Peyer's patch (tissue), 4 donors: ENCODE data around the gene CASP14. TPM values are rescaled to one million over a fixed set of nuclear protein-coding genes. Genes with fewer than 3 reads are reported as not detected.

Experiments used
- DNase-seq, 3 donors: peaks; one replicate each; pipeline ENCODE4 v3.0.0-alpha.2; 2017 to 2019
- H3K27ac ChIP-seq, 4 donors: fragments of 200-600 bp; sonication (generic); one replicate each; pipeline ENCODE4 v1.5.1; 2016 to 2019
- H3K27me3 ChIP-seq, 2 donors: fragments of 200-600 bp; sonication (generic); one replicate each; pipeline ENCODE4 v1.5.1; 2019
- H3K36me3 ChIP-seq, 3 donors: fragments of 200-600 bp; sonication (generic); one replicate each; pipeline ENCODE4 v1.5.1; 2016 to 2019
- H3K4me1 ChIP-seq, 4 donors: fragments of 200-600 bp; sonication (generic); one replicate each; pipeline ENCODE4 v1.5.1; 2016 to 2019
- H3K4me3 ChIP-seq, 4 donors: fragments of 200-600 bp; sonication (generic); 1 replicate in 3 of 4; 2 replicates in 1 of 4; pipeline ENCODE4 v1.5.1; 2016 to 2019; ENCODE audit warnings: mild to moderate bottlenecking in 1 of 4
- H3K9me3 ChIP-seq, 4 donors: fragments of 200-600 bp; sonication (generic); one replicate each; pipeline ENCODE4 v1.5.1; 2016 to 2019; ENCODE audit warnings: mild to moderate bottlenecking in 1 of 4
- POLR2A ChIP-seq, 2 donors: fragments of 450-650 bp; IDR thresholded peaks; one replicate each; pipeline ENCODE4 v1.5.1; 2017; ENCODE audit warnings: antibody characterized with exemption in 2 of 2, mild to moderate bottlenecking in 2 of 2, moderate library complexity in 2 of 2
- total RNA-seq, 4 donors: library from RNA; depleted of rRNA; stranded (reverse); fragments of >200 nt; gene quantifications; one replicate each; pipeline ENCODE4 v1.1.0, GENCODE V29; 2016
- TF ChIP-seq, protein P1 (sequence below), 6 experiments: fragments of 450-650 bp in 4 of 6; fragments of 200-600 bp in 2 of 6; sonication (generic) in 1 of 6; IDR thresholded peaks; one replicate each; pipeline ENCODE4 v1.5.1; 2017 to 2019; ENCODE audit warnings: antibody characterized with exemption in 6 of 6, mild to moderate bottlenecking in 3 of 6, moderate library complexity in 1 of 6

Gene CASP14
- total RNA-seq, 4 donors from 2014 or later: not detected

DNA sequence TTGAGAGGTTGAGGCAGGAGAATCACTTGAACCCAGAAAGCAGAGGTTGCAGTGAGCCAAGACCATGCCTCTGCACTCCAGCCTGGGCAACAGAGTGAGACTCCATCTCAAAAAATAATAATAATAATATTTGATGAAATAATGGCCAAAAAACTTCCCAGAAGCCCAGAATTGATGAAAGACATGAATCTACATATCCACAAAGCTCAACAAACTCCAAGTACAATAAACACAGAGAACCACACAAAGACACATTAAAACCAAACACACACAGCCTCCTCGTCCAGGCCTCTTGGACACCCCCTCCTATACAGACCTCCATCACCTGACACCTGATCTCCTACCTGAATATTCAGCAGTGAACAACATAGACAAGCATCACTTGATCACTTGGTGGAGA lies 54.7 kb downstream of the CASP14 start:
- Histone ChIP-seq H3K9me3 (peaks cover 0 to 17% (median 5%) of the 10 kb centered on the region in 4 donors), H3K4me3 (no peak overlapping the region), H3K27me3 (peaks cover 0 to 6% of the 10 kb centered on the region in 2 donors), H3K4me1 (peaks cover 0 to 6% (median 3%) of the 10 kb centered on the region in 4 donors), H3K36me3 (no peaks in the 10 kb centered on the region), H3K27ac (no peak overlapping the region)
- no peak for DNase-seq
- no peak for TF ChIP-seq POLR2A (IDR thresholded peaks at IDR 0.05)
- TF ChIP-seq, protein P1, sequence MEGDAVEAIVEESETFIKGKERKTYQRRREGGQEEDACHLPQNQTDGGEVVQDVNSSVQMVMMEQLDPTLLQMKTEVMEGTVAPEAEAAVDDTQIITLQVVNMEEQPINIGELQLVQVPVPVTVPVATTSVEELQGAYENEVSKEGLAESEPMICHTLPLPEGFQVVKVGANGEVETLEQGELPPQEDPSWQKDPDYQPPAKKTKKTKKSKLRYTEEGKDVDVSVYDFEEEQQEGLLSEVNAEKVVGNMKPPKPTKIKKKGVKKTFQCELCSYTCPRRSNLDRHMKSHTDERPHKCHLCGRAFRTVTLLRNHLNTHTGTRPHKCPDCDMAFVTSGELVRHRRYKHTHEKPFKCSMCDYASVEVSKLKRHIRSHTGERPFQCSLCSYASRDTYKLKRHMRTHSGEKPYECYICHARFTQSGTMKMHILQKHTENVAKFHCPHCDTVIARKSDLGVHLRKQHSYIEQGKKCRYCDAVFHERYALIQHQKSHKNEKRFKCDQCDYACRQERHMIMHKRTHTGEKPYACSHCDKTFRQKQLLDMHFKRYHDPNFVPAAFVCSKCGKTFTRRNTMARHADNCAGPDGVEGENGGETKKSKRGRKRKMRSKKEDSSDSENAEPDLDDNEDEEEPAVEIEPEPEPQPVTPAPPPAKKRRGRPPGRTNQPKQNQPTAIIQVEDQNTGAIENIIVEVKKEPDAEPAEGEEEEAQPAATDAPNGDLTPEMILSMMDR (IDR thresholded peaks at IDR 0.05): no peak

DNA sequence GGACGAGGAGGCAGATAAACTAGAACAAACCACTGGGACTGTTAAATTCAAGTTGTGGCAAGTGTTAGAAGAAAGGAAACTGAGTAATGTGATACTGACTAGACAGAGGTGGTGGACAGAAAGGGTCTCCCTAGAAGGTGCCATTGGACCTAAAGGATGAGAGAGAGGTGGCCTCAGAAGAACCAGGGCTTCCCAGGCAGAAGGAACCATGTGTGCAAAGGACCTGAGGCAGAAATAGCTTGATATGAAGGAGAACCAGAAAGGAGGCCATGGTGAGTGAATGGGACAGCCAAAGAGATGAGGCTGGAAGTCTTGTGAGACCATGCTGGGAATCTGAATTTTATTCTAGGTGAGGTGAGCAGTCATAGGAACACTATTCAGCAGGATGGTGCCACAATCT lies 55.1 kb downstream of the CASP14 start:
- TF ChIP-seq, protein P1 (IDR thresholded peaks at IDR 0.05): no peak
- TF ChIP-seq POLR2A (IDR thresholded peaks at IDR 0.05): no peak
- peaks cover 0 to 6% (median 3%) of the 10 kb centered on the region in 4 donors for H3K4me1 ChIP-seq

DNA sequence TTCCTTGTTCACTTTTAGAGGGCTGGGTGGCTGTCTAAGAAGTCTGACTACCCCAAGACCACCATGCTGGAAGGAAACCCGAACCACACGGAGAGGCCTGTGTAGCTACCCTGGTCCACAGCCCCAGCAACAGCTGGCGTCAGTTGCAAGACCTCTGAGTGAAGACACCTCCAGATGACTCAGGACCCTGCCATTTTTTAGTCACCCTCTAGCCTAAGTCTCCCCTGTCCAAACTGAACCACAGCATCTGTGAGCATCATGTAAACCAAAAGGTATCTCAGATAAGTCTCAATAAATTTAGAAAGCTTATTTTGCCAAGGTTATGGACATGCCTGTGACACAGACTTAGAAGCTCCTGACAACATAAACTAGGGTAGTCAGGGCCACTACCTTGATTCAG lies 55.8 kb downstream of the CASP14 start:
- no peak overlapping the region for H3K4me3 ChIP-seq
- no peak overlapping the region for H3K27ac ChIP-seq
- DNase-seq: no peak
- TF ChIP-seq, protein P1 (IDR thresholded peaks at IDR 0.05): no peak
- TF ChIP-seq POLR2A (IDR thresholded peaks at IDR 0.05): no peak
- peaks cover 0 to 17% (median 5%) of the 10 kb centered on the region in 4 donors for H3K9me3 ChIP-seq
- H3K4me1 ChIP-seq: peaks cover 0 to 6% (median 3%) of the 10 kb centered on the region in 4 donors
- peaks cover 0 to 6% of the 10 kb centered on the region in 2 donors for H3K27me3 ChIP-seq
- H3K36me3 ChIP-seq: peaks cover 0 to 4% (median 0%) of the 10 kb centered on the region in 3 donors

More for the DNA sequence above, 55.1 kb downstream of the CASP14 start:
- Histone ChIP-seq H3K27ac (no peak overlapping the region), H3K4me3 (no peak overlapping the region), H3K36me3 (no peaks in the 10 kb centered on the region), H3K9me3 (peaks cover 0 to 17% (median 5%) of the 10 kb centered on the region in 4 donors), H3K27me3 (peaks cover 0 to 6% of the 10 kb centered on the region in 2 donors)
- DNase-seq: no peak

DNA sequence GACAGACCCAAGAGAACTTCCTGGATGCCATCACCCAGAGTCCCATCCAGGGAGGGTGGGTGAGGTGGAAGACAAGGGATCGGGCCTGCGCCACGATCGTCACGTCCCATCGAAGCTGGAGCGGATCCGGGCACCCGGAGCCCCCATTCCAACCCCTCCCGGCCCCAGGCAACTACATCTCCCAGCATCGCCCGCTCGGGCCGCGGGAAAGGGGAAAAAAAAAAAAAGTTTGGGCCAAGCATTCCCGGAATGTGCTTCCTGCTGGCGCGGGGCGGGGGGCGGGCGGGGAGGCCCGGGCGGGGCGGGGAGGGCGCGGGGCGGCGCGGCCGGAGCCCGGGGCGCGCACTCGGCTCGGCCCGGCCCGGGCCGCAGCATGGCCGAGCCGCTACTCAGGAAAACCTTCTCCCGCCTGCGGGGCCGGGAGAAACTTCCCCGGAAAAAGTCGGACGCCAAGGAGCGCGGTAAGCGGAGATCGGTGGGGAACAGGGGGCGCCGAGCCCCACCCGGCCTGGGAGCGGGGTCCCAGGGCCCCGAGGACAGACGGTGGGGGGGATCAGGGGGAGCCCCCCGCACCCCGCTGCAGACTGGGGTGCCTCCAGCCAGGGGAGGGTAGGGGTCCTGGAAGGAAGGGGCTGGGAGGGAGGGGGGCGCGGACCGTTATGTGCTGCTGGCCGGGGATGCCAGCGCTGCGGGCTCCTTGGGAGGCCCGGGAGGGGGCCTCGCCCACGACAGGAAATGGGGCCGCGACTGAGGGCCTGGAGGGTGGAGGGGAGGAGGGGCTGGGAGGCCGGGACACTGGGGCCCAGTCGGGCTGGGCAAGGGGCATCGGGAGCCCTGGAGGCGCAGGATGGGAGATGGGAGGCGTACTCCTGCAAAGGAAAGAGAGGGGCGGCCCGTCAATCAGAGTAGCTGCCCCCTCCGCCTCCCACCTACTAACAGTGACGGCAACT lies 58.1 kb downstream of the CASP14 start, which contains the start of gene SYDE1:
Gene SYDE1 (plus strand): TSS at position 341 of the 950 bp plus-strand sequence. CDS start 33 bp downstream, at position 374.
- Histone ChIP-seq H3K4me3 (peak within 1 kb of the TSS; percentile 45 to 78 (median 54)), H3K36me3 (peaks cover 0 to 13% (median 0%) of the 10 kb centered on the region in 3 donors), H3K27ac (peak within 1 kb of the TSS; percentile 63 to 94 (median 80)), H3K4me1 (peaks cover 0 to 6% (median 3%) of the 10 kb centered on the region in 4 donors), H3K9me3 (peaks cover 0 to 12% (median 5%) of the 10 kb centered on the region in 4 donors), H3K27me3 (peaks cover 0 to 6% of the 10 kb centered on the region in 2 donors)
- TF ChIP-seq, protein P1 (IDR thresholded peaks at IDR 0.05): no peak
- no peak for DNase-seq

Other genes with a start within 250 kb of the CASP14 start
- not detected for gene OR7A5, start 214.3 kb upstream of the CASP14 start, total RNA-seq
- not detected for gene OR7C1, start 214.3 kb upstream of the CASP14 start, total RNA-seq
- gene OR7A10, start 200.6 kb upstream of the CASP14 start, total RNA-seq: not detected
- gene OR7A17, start 163.3 kb upstream of the CASP14 start, total RNA-seq: not detected
- gene OR7C2, start 108.0 kb upstream of the CASP14 start, total RNA-seq: not detected
- not detected for gene SLC1A6, start 69.6 kb upstream of the CASP14 start, total RNA-seq
- gene OR1I1, start 32.7 kb downstream of the CASP14 start, total RNA-seq: not detected
- gene SYDE1, start 57.9 kb downstream of the CASP14 start, total RNA-seq: 1 to 10 TPM; 2.3 to 7.4 (median 6.2) TPM
- gene NOTCH3, start 151.5 kb downstream of the CASP14 start, total RNA-seq: 10 to 100 TPM in 2 of 4 donors, 1 to 10 TPM in 2; 2.6 to 16.5 (median 8.9) TPM
- gene EPHX3, start 183.0 kb downstream of the CASP14 start, total RNA-seq: not detected